ENCODE measurements around the gene NKTR. TPM values are rescaled to one million over a fixed set of nuclear protein-coding genes. Genes with fewer than 3 reads are reported as not detected.

Gene NKTR
- polyA plus RNA-seq, 3 donors, result 2.6 to 78.5 (median 5.8) TPM

- peaks cover 3% of the 10 kb centered on the region for H3K4me1 Mint-ChIP-seq
- no peak overlapping the region for H3K4me3 Mint-ChIP-seq
- no peak overlapping the region for H3K4me3 ChIP-seq (replicated peaks in 1 of 3; ENCODE audit: low read depth in 2 of 3, low read length in 3 of 3)
- no peak overlapping the region for H3K4me2 ChIP-seq (replicated peaks; ENCODE audit: extremely low read depth, low read length, poor library complexity, severe bottlenecking)
- H3K9ac ChIP-seq (ENCODE audit: insufficient read depth, low read length, poor library complexity, severe bottlenecking), result no peak overlapping the region
- H3K27ac Mint-ChIP-seq, result no peak overlapping the region
- H3K27ac ChIP-seq (ENCODE audit: low read depth in 1 of 2, low read length in 2 of 2), result no peak overlapping the region
- peaks cover 0 to 11% of the 10 kb centered on the region in 2 donors for H3K27me3 ChIP-seq (ENCODE audit: control insufficient read depth in 2 of 2, insufficient read depth in 2 of 2, low read length in 2 of 2)
- no peaks in the 10 kb centered on the region for H3K79me2 ChIP-seq (ENCODE audit: insufficient read depth, low read length)
- no peak for DNase-seq
- no peaks in the 10 kb centered on the region for H3K4me1 ChIP-seq (ENCODE audit: control insufficient read depth in 1 of 2, insufficient read depth in 2 of 2, low read length in 2 of 2)
- H2AFZ ChIP-seq (ENCODE audit: insufficient read depth, low read depth, low read length, poor library complexity, severe bottlenecking), result no peak overlapping the region
- TF ChIP-seq CTCF (IDR thresholded peaks at IDR 0.05), result no peak
- peaks cover 0 to 6% (median 0%) of the 10 kb centered on the region in 7 donors for H3K9me3 Mint-ChIP-seq
- H3K27me3 Mint-ChIP-seq (ENCODE audit: low read depth in 3 of 3), result peaks cover 22 to 33% (median 28%) of the 10 kb centered on the region in 3 donors
- H3K36me3 Mint-ChIP-seq, result no peaks in the 10 kb centered on the region
- intact Hi-C loops (cut with micrococcal nuclease), result no loop called here
- 88% methylated on average over 8 of the region's 10 CpGs for WGBS (ENCODE audit: insufficient coverage)
- no peaks in the 10 kb centered on the region for H4K20me1 ChIP-seq (ENCODE audit: insufficient read depth, low read length)
- no peaks in the 10 kb centered on the region for H3K36me3 ChIP-seq (replicated peaks in 1 of 2; ENCODE audit: control insufficient read depth in 1 of 2, insufficient read depth in 2 of 2, low read length in 2 of 2)
- H3K9me3 ChIP-seq (replicated peaks in 1 of 2; ENCODE audit: control insufficient read depth in 1 of 2, insufficient read depth in 1 of 2, low read length in 2 of 2), result peaks cover 0 to 5% of the 10 kb centered on the region in 2 donors
These were observed 90.5 kb downstream of the NKTR start for GRCh38 chr3:42690766-42691680.

GRCh38 chr3:42691816-42692666, 91.6 kb downstream of the NKTR start:
- no peak overlapping the region for H2AFZ ChIP-seq (ENCODE audit: insufficient read depth, low read depth, low read length, poor library complexity, severe bottlenecking)
- no peaks in the 10 kb centered on the region for H3K79me2 ChIP-seq (ENCODE audit: insufficient read depth, low read length)
- intact Hi-C loops (cut with micrococcal nuclease), result no loop called here
- DNase-seq, result no peak
- TF ChIP-seq CTCF (IDR thresholded peaks at IDR 0.05), result no peak
- no peak overlapping the region for H3K9ac ChIP-seq (ENCODE audit: insufficient read depth, low read length, poor library complexity, severe bottlenecking)
- peaks cover 0 to 2% of the 10 kb centered on the region in 2 donors for H3K27me3 ChIP-seq (ENCODE audit: control insufficient read depth in 2 of 2, insufficient read depth in 2 of 2, low read length in 2 of 2)
- no peak overlapping the region for H3K4me2 ChIP-seq (replicated peaks; ENCODE audit: extremely low read depth, low read length, poor library complexity, severe bottlenecking)
- H3K36me3 ChIP-seq (replicated peaks in 1 of 2; ENCODE audit: control insufficient read depth in 1 of 2, insufficient read depth in 2 of 2, low read length in 2 of 2), result no peaks in the 10 kb centered on the region
- H3K36me3 Mint-ChIP-seq, result no peaks in the 10 kb centered on the region
- no peak overlapping the region for H3K27ac Mint-ChIP-seq
- H3K4me3 ChIP-seq (replicated peaks in 1 of 3; ENCODE audit: low read depth in 2 of 3, low read length in 3 of 3), result no peak overlapping the region
- no peaks in the 10 kb centered on the region for H4K20me1 ChIP-seq (ENCODE audit: insufficient read depth, low read length)
- H3K9me3 Mint-ChIP-seq, result no peaks in the 10 kb centered on the region
- no peaks in the 10 kb centered on the region for H3K4me1 Mint-ChIP-seq
- WGBS (ENCODE audit: insufficient coverage), result 83% methylated on average over 9 of the region's 13 CpGs
- no peaks in the 10 kb centered on the region for H3K9me3 ChIP-seq (replicated peaks in 1 of 2; ENCODE audit: control insufficient read depth in 1 of 2, insufficient read depth in 1 of 2, low read length in 2 of 2)
- no peak overlapping the region for H3K4me3 Mint-ChIP-seq
- H3K27ac ChIP-seq (ENCODE audit: low read depth in 1 of 2, low read length in 2 of 2), result no peak overlapping the region
- H3K27me3 Mint-ChIP-seq (ENCODE audit: low read depth in 3 of 3), result peaks cover 12 to 23% (median 18%) of the 10 kb centered on the region in 3 donors
- H3K4me1 ChIP-seq (ENCODE audit: control insufficient read depth in 1 of 2, insufficient read depth in 2 of 2, low read length in 2 of 2), result no peaks in the 10 kb centered on the region
